Pancreas (tissue), 10 donors: Measurements from ENCODE around the gene S1PR1. TPM values are rescaled to one million over a fixed set of nuclear protein-coding genes. Genes with fewer than 3 reads are reported as not detected.

Source experiments
- ATAC-seq, 4 donors: fragments of 200-7000 bp; cut with Tn5 transposase; one replicate each; pipeline versions ENCODE4 v1.8.0 to v1.9.1; 2020; ENCODE audit warnings: mild to moderate bottlenecking in 4 of 4, moderate library complexity in 4 of 4
- DNase-seq, 6 donors: peaks; one replicate each; pipeline ENCODE4 v3.0.0-alpha.2; 2020
- FAIRE-seq: peaks from 2 replicates; lab custom pipeline; 2012; peaks lifted over from hg19 to GRCh38; lab: Jason Lieb, UNC
- H3K27ac ChIP-seq, 4 donors: fragments of 200-600 bp; sonication (generic); 1 replicate in 3 of 4; 2 replicates in 1 of 4; pipeline versions ENCODE4 v1.5.0 to v1.8.0; 2020
- H3K27me3 ChIP-seq, 4 donors: fragments of 200-600 bp; one replicate each; pipeline ENCODE4 v1.8.0; 2021
- H3K36me3 ChIP-seq, 3 donors: fragments of 200-600 bp; sonication (generic) in 1 of 3; one replicate each; pipeline versions ENCODE4 v1.5.0 to v1.8.0; 2020 to 2021
- H3K4me1 ChIP-seq, 3 donors: fragments of 200-600 bp; one replicate each; pipeline ENCODE4 v1.8.0; 2021
- H3K4me3 ChIP-seq, 4 donors: fragments of 200-600 bp; sonication (generic) in 2 of 4; one replicate each; pipeline versions ENCODE4 v1.5.0 to v1.8.0; 2020 to 2021
- H3K9me3 ChIP-seq, 4 donors: fragments of 200-600 bp; one replicate each; pipeline ENCODE4 v1.8.0; 2021
- CTCF ChIP-seq, 4 donors: fragments of 200-600 bp; sonication (generic) in 3 of 4; IDR thresholded peaks; one replicate each; pipeline versions ENCODE4 v1.5.0 to v1.8.0; 2021; ENCODE audit warnings: antibody characterized with exemption in 4 of 4
- WGBS, 2 donors: extraction: QIAGEN DNeasy Blood & Tissue Kit; methylation state at CpG; one replicate each; pipeline ENCODE4 v1.1.7; 2013; 5-methylcytosine and 5-hydroxymethylcytosine counted together
- intact Hi-C, 3 donors: fragments of 100-400 bp; cut with DNase I; formaldehyde crosslinking; loops; one replicate each; pipeline versions ENCODE4 v1.11.1 to v1.14.2; 2022
- polyA plus RNA-seq, 2 donors: library from polyadenylated mRNA; stranded (reverse); fragments of 200-250 nt; gene quantifications; one replicate each; pipeline ENCODE4 v1.2.3, GENCODE V29; 2013
- total RNA-seq, 6 donors: library from RNA; stranded (reverse); fragmentation: NEBNext Ultra II Directional in 4 of 6; extraction: Animal tissue kit (Norgen Biotek cat#: 25700) in 4 of 6; gene quantifications; one replicate each; pipeline versions ENCODE4 v1.2.1 to v1.2.4, GENCODE V29; 2021 to 2023
- donor health status: healthy with polysubstance abuse.
- donor health status: DM: no; HTN: no; CAD: no; lungs with moderate emphysema.
- donor health status: DM: no; HTN: no; CAD: no.
- donor health status: control.
- donor health status: control.
- donor health status: Bipolar disorder and iron deficiency.
- donor health status: DM: yes; HTN: yes; CAD: no.
- donor health status: DM: no; HTN: no; CAD: no.
- donor health status: DM: no; HTN: no; CAD: no.
- donor health status: DM: yes; HTN: yes; CAD: no.

S1PR1 gene
- total and polyA plus RNA-seq, 8 donors = 2.3 to 10.1 (median 5.7) TPM

- Histone ChIP-seq H3K36me3 (no peaks in the 10 kb centered on the region), H3K27me3 (no peaks in the 10 kb centered on the region), H3K4me3 (no peak overlapping the region), H3K9me3 (no peaks in the 10 kb centered on the region), H3K27ac (no peak overlapping the region), H3K4me1 (peaks cover 0 to 4% (median 0%) of the 10 kb centered on the region in 3 donors)
- 60 to 74% methylated on average over 16 of the region's 16 CpGs for WGBS, 2 donors
- no peak for DNase-seq
- TF ChIP-seq CTCF (IDR thresholded peaks at IDR 0.05) = no peak
- intact Hi-C loops = loop anchor here in 1 of 3 donors (10.0 kb wide), 1 partner anchor 359 kb away; no protein-coding TSS in a partner anchor
- ATAC-seq = no peak
- no peak for FAIRE-seq
Measured at GRCh38 chr1:101284021-101284420, 47.2 kb downstream of the S1PR1 start.

- intact Hi-C loops = loop anchor here in 2 of 3 donors (5.0 to 10.0 kb wide), 2 partner anchors 360 to 362 kb away; no protein-coding TSS in a partner anchor
- no peak for TF ChIP-seq CTCF (IDR thresholded peaks at IDR 0.05)
- no peak for FAIRE-seq
Measured at GRCh38 chr1:101284622-101285218, 47.9 kb downstream of the S1PR1 start.

GRCh38 chr1:101285922-101286570, 49.2 kb downstream of the S1PR1 start:
- no peaks in the 10 kb centered on the region for H3K27me3 ChIP-seq
- TF ChIP-seq CTCF (IDR thresholded peaks at IDR 0.05) = no peak
- intact Hi-C loops = loop anchor here in 2 of 3 donors (5.0 to 10.0 kb wide), 2 partner anchors 361 to 364 kb away; no protein-coding TSS in a partner anchor
- no peak for ATAC-seq
- no peak for DNase-seq
- H3K36me3 ChIP-seq = no peaks in the 10 kb centered on the region
- 68 to 84% methylated on average over 2 of the region's 2 CpGs for WGBS, 2 donors
- peaks cover 0 to 4% (median 0%) of the 10 kb centered on the region in 3 donors for H3K4me1 ChIP-seq
- H3K27ac ChIP-seq = no peak overlapping the region
- H3K9me3 ChIP-seq = no peaks in the 10 kb centered on the region
- FAIRE-seq = no peak
- no peak overlapping the region for H3K4me3 ChIP-seq

More at GRCh38 chr1:101284622-101285218, 47.9 kb downstream of the S1PR1 start:
- DNase-seq (no peak), ATAC-seq (no peak)
- H3K4me1 ChIP-seq = peaks cover 0 to 4% (median 0%) of the 10 kb centered on the region in 3 donors
- no peaks in the 10 kb centered on the region for H3K9me3 ChIP-seq
- no peak overlapping the region for H3K27ac ChIP-seq
- no peaks in the 10 kb centered on the region for H3K27me3 ChIP-seq
- no peak overlapping the region for H3K4me3 ChIP-seq
- no peaks in the 10 kb centered on the region for H3K36me3 ChIP-seq
- WGBS, 2 donors = 81 to 82% methylated on average over 5 of the region's 5 CpGs

- intact Hi-C loops = loop anchor here in 2 of 3 donors (5.0 to 10.0 kb wide), 2 partner anchors 364 to 366 kb away; no protein-coding TSS in a partner anchor
- peak; percentile 86 to 96 (median 92) for TF ChIP-seq CTCF (IDR thresholded peaks at IDR 0.05)
- ATAC-seq (peak; percentile 88 to 98 (median 95)), DNase-seq (peak in 4 of 6 donors; percentile 38 to 75 (median 51)), FAIRE-seq (peak; percentile 32)
- Histone ChIP-seq H3K9me3 (no peaks in the 10 kb centered on the region), H3K36me3 (no peaks in the 10 kb centered on the region), H3K4me1 (peaks cover 0 to 4% (median 0%) of the 10 kb centered on the region in 3 donors), H3K27ac (no peak overlapping the region), H3K4me3 (no peak overlapping the region), H3K27me3 (no peaks in the 10 kb centered on the region)
- 6 to 7% methylated on average over 4 of the region's 4 CpGs for WGBS, 2 donors
Measured at GRCh38 chr1:101288491-101288944, 51.7 kb downstream of the S1PR1 start.
